Posterior vena cava (tissue), 2 donors: Measurements from ENCODE around the gene ANKRD53. TPM values are rescaled to one million over a fixed set of nuclear protein-coding genes. Genes with fewer than 3 reads are reported as not detected.
A peak's percentile ranks its signal among the peaks of the same experiment; 100 is the strongest.
"Not testable (repeated sequence)": the region's sequence is repeated elsewhere in the genome, so short reads cannot be mapped to it uniquely, and the experiment has no call there.

ENCODE experiments used
- DNase-seq: peaks from one replicate; pipeline ENCODE4 v3.0.0-alpha.2; 2020; ENCODE audit warnings: low spot score
- intact Hi-C, 2 donors: fragments of 100-400 bp; cut with DNase I; formaldehyde crosslinking; loops; one replicate each; pipeline versions ENCODE4 v1.14.1 to v1.14.2; 2022 to 2023
- total RNA-seq, 2 donors: library from RNA; stranded (reverse); fragmentation: NEBNext Ultra II Directional; extraction: Animal tissue kit (Norgen Biotek cat#: 25700); gene quantifications; one replicate each; pipeline ENCODE4 v1.2.1, GENCODE V29; 2021
- donor health status: DM: yes; HTN: yes; CAD: no.
- donor health status: DM: yes; HTN: yes; CAD: no.

Gene ANKRD53
- total RNA-seq, 2 donors from 2014 or later, result 1.4 to 2.3 TPM

DNA sequence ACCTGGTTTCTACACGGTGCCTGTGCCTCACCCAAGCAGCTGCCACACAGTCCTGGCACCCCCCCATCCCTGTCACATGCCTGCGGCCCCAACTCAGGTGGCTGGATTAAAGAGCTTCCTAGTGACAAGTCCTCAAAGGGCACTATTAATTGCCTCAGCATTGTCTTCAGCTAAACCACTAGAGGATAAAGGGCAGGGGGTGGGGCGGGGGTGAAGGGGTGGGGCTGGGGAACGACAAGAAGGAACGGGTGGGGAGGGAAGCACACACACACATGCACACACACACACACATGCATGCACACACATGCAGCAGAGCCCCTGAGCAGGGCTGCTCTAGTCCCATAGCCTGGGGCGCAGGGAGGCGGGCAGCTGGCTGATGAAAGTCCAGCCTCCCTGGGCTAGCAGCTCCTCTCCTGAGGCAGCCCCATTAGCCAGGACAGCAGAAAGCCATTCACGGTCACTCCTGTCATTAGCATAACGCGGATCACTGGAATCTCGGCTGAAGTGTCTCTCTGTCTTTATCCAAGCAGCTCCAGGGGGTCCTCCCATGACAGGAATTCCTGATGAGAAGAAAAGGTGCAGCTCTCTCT lies 23.6 kb downstream of the ANKRD53 start:
- intact Hi-C loops, result no loop called here
- no peak for DNase-seq

DNA sequence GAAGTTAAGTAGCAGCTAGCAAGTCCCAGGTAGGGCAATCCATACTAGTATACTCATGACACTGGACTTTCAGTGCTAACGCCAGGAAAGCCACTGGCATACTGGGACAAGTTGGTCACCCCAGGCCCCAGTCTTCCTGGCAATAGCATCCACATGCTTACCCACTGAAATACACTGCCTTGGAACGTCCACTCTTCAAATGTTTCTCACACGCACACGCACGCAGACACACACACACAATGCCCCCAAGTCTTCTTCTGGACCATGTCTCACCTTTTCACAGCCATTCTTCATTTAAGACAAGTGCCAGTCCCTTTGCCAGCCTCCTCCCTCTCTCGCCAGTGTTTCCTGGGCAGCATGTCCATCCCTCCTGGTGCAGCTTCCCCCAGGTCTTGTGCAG lies 25.0 kb downstream of the ANKRD53 start:
- no peak for DNase-seq
- intact Hi-C loops, result no loop called here

DNA sequence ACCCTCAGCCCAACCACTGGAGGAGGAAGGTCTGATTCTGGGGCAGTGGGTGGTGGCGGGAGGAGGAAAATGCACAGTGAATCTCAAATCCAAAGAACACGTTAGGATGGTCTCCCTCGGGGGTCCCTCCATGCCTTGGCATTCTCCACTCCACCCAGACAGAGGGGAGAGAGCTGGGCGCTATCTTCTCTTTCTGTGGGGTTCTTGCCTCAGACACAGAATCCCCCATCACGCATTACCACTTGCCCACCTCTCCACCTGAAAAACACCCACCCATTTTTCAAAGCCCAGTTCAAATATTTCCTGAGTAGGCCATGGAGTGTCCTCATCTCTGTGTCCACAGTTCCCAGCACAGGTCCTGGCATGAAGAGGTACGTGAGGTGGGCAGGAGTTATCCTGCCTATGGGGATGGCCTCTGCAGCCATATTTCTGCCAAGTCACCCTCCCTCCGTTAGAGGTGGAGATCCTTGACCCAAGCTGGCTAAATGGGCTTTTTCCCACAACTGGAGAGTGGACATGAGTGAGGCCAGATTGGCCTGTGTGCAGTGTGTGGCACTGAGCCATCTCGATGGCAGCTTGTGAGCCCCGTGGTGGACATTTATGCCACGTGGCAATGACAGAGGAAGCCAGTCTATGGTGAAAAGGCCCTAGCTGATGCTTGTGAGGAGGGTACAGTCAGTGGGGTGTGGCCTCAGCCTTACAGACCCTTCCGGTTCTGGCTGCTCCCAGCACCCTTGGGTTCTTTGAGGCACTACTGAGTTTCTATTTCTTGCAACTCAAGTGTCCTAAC lies 25.7 kb downstream of the ANKRD53 start:
- intact Hi-C loops, result loop anchor here in 1 of 2 donors (2.0 kb wide), 1 partner anchor 41 kb away; no protein-coding TSS in a partner anchor
- no peak for DNase-seq

DNA sequence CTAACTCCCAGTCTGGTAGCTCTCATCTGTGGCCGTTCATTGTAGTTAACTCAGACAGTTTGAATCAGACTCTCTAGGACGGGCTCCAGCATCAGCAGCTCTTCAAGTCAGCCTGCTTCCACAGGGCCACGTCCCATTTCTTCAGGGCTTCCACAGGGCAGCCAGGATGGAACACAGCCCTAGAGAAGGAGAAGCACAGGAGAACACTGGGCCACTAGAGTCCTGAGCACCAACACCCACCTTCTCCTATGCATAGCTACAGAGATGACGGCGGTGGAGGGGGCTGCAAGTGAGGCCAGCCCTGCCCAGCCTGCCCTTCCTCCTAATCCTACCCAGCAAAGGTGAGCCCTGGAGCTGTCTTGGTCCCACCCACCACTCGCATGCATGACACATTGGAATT lies 26.4 kb downstream of the ANKRD53 start:
- intact Hi-C loops, result loop anchor here in 1 of 2 donors (2.0 kb wide), 1 partner anchor 42 kb away; no protein-coding TSS in a partner anchor
- DNase-seq, result no peak

DNA sequence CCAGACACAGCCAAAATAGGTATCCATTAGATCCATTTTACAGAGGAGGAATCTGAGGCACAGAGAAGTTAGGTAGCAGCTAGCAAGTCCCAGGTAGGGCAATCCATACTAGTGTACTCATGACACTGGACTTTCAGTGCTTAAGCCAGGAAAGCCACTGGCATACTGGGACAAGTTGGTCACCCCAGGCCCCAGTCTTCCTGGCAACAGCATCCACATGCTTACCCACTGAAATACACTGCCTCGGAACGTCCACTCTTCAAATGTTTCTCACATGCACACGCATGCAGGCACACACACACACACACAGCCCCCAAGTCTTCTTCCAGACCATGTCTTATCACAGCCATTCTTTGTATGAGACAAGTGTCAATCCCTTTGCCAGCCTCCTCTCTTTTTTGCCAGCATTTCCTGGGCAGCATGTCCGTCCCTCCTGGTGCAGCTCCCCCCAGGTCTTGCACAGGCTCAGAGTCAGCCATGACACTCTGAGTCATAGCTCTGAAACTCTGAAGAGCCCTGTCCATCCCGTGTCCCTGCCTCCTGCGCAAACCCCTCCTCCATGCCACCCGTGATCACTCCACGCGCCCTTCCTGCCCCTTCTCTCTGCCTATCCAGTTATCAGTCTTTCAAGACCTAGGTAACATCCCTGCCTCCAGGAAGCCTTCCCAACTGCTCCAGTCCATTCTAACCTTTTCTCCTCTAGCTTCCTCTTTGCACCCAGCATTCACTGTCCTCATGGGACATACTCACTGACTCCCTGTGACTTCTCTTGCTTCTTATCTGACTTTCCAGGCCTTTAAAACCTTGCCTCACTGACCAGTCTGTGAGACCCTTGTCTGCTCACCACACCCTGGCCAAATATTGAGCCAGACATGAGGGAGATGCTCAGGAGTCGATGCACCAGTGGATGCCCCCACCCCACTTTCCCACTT lies 27.1 kb downstream of the ANKRD53 start:
- intact Hi-C loops, result loop anchor here in 1 of 2 donors (2.0 kb wide), 1 partner anchor 43 kb away; no protein-coding TSS in a partner anchor
- no peak for DNase-seq

DNA sequence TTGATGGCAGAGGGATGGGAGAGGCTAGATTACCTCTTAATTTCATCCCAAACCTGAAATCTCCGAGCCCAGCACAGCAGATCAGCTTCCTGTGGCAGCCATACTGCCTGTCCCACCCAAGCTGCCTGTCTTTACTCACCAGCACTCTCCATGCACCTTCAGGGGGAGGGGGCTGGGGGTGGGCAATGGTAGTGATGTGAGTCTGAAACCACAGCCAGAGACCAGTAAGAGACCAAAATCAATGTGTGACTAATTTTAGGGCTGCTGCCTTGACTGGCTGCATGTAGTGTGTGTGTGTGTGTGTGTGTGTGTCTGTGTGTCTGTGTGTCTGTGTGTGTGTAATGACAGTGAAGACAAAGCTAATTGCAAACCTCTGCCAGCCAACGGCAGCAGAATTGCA lies 27.9 kb downstream of the ANKRD53 start:
- no peak for DNase-seq
- intact Hi-C loops, result no loop called here

DNA sequence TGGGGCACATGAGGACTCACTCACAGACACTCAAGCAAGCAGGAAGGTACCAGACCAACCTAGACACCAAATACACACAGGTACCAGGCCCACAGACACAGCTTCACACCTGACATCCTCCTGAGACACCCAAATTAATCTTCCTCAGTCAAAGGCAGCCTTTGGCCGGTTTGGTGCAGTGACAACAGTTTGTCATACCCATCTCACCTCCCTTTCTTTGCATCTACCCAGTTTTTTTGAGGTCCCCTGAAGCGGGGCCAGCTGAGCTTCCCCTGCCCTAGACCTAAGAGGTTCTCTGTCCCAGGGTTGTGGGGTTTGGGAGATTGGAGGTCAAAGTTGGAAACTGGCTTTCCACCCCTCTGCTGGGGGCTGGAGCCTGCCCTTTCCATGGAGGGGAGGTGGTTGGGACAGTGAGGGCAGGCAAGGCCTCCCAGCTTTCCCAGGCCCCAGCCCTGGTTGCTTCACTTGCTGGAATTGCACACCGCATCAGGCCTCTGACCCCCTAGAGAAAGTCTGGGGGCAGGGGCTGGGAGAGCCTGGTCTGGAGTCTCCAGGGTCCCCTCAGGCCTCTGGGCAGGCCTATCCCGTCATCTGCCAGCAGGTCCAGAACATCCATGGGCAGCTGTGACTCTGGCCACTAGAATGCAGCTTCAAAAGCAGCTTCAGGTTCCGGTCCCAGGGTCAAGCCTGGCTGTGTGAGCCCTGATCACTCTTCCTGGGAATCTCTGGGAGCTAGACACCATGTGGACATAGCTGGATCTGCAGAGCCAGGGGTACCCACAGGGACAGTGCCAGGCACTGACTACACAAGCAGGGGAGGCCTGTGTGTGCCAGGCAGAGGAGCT lies 28.7 kb downstream of the ANKRD53 start:
- intact Hi-C loops, result no loop called here
- DNase-seq, result peak; percentile 42

DNA sequence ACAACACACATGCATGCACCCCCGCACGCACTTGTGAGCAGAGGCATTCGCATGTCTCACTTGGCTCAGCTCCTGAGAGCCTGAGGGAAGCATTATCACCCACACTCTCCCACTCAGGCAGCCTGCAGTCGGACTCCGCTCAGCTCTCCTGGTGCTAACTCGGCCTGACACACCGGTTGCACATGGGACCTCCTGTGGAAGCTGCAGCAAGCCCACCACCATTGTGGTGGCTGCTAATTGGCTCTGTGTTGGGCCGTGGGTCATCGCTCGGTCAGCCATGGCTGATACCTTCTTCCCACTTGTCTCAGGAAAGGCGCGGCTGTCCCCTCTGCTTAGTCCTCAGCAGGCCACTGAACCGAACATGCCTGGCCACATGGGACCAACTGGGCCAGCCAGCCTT lies 29.9 kb downstream of the ANKRD53 start:
- intact Hi-C loops, result no loop called here
- peak; percentile 75 for DNase-seq

DNA sequence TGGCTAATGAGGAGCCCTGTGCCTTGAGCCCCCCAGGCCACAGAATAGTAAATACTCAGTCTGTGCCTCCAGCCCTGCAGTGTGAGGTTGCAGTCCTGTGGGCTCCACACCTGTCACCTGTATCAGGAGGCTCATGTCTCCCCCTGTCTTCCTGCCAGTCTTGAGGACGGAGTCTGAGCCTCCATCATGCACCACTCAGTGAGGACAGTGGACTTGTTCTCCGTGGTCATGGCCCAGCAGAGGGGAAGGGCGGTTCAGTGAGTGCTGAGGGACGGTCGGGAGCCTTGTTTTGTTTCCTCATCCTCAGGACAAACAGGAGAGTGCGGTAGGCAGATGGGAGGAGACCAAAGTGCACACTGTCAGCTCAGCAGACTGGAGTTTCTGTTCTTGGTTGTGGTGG lies 33.4 kb downstream of the ANKRD53 start:
- intact Hi-C loops, result not testable (repeated sequence)
- peak; percentile 43 for DNase-seq

DNA sequence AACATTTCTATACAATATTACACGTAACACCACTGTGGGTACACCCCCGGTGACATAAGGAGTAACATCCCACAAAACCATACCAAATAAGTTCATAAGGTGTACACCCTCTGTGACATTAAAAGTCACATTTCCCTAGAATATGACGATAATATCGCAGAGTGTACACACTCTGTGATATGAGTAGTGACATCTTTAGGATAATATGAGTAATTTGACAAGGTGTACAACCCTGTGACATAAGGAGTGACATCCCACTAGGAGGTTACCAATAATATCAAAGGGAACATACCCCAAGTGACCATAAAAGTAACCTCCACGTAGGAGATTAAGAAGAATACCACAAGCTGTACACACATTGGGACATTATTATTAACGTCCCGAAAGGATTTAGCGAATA lies 40.2 kb downstream of the ANKRD53 start:
- no peak for DNase-seq
- intact Hi-C loops, result no loop called here

DNA sequence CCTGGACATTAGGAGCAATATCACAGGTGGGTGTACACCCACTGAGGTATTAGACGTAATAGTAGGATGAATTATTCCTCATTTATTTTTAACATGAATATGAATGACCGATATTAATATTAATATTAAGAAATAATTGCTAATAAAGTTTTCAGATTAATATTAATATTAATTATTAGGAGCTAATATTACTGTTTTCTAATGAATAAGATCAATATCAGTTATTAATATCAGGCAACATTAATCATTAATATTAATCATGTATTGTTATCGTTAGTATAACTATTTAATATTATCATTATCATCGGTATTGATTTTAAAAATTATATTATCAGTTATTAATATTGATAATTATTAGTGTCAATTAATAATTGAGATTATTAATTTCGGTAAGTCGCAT lies 41.6 kb downstream of the ANKRD53 start:
- intact Hi-C loops, DNase-seq: not testable (repeated sequence)

DNA sequence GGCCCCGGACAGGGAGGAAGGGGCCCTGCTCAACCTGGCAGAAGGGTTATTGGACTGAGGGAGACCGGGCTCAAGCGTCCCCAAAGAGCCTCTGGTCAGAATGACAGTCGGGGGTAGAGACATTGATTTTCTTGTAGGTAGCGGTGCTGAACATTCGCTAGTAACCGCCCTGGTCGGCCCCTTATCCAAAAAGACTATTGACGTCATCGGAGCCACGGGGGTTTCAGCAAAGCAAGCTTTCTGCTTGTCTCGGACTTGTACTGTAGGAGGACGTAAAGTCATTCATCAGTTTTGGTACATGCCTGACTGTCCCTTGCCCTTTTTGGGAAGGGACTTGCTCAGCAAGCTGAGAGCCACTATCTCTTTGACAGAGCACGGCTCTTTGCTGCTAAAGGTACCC lies 43.0 kb downstream of the ANKRD53 start:
- DNase-seq, intact Hi-C loops: not testable (repeated sequence)

DNA sequence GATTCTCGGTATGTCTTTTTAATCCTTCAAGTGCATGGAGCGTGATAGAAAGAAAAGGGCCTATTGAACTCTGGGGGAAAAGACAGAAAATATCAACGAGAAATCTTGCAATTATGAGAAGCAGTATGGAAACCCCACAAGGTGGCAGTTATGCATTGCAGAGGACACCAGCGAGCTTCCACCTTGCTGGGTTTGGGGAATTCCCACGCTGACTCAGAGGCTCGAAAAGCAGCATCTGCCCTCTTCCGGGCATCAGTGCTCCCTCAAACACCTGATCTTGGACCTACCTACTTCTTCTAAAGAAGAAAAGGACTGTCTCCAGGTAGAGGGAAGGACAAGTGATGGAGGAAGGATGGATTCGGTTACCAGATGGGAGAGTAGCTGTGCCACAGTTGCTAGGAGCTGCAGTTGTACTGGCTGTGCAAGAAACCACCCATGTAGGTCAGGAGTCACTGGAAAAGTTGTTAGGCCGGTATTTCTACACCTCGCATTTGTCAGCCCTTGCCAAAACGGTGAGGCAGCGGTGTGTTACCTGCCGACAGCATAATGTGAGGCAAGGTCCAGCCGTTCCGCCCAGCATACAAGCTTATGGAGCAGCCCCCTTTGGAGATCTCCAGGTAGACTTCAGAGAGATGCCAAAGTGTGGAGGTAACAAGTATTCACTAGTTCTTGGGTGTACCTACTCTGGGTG lies 45.3 kb downstream of the ANKRD53 start:
- intact Hi-C loops, DNase-seq: not testable (repeated sequence)

Other genes starting within 250 kb of the ANKRD53 start
- gene ADD2, start 210.4 kb upstream of the ANKRD53 start, total RNA-seq, result 1 to 10 TPM; 3.0 to 5.2 TPM
- gene FIGLA, start 188.0 kb upstream of the ANKRD53 start, total RNA-seq, result not detected
- under 1 TPM; 0.29 to 0.32 TPM for gene CLEC4F, start 158.0 kb upstream of the ANKRD53 start, total RNA-seq
- under 1 TPM in 1 of 2 donors, not detected in 1; 0.42 TPM for gene CD207, start 142.8 kb upstream of the ANKRD53 start, total RNA-seq
- gene VAX2, start 78.1 kb upstream of the ANKRD53 start, total RNA-seq, result 1 to 10 TPM in 1 of 2 donors, under 1 TPM in 1; 0.57 to 1.4 TPM
- gene ATP6V1B1, start 42.7 kb upstream of the ANKRD53 start, total RNA-seq, result 1 to 10 TPM in 1 of 2 donors, under 1 TPM in 1; 0.48 to 1.4 TPM
- gene TEX261, start 16.2 kb downstream of the ANKRD53 start, total RNA-seq, result 10 to 100 TPM; 44.3 to 50.4 TPM
- gene NAGK, start 90.0 kb downstream of the ANKRD53 start, total RNA-seq, result 10 to 100 TPM; 89.5 to 90.9 TPM
- gene MCEE, start 151.6 kb downstream of the ANKRD53 start, total RNA-seq, result 10 to 100 TPM; 21.3 to 22.6 TPM
- gene MPHOSPH10, start 152.0 kb downstream of the ANKRD53 start, total RNA-seq, result 10 to 100 TPM; 26.3 to 28.3 TPM
- 1 to 10 TPM; 2.8 to 3.8 TPM for gene PAIP2B, start 248.5 kb downstream of the ANKRD53 start, total RNA-seq